ENCODE results near the gene GPR161. TPM values are rescaled to one million over a fixed set of nuclear protein-coding genes. Genes with fewer than 3 reads are reported as not detected.

Gene GPR161
- total and polyA plus RNA-seq, 10 of the 15 experiments (the other 5 are each of a cell fraction or from before 2014, with no cell fraction given) = 0.07 to 0.49 (median 0.34) TPM; not detected in 2

DNA sequence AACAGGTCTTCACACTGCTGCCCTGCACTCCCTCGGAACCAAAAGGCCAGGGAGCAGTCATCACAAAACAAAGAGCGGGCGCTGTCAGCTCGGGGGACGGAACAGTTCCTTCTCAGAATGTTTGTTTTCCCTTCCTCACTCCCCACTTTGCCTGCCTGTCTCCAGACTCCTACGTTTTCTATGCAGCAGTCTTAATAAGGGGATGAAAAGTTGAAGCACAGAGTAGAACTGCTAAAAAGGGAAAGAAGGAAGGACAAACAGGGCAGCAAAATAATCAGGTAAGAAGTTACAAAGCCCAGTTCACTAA, 738 bp upstream of the GPR161 start:
- BruUV-seq (replicated peaks) = no TSS peak
- H4K20me1 ChIP-seq (ENCODE audit: control insufficient read depth, insufficient read depth) = no peaks in the 10 kb centered on the region
- H3K27ac ChIP-seq (ENCODE audit: control insufficient read depth, insufficient read depth) = no peak overlapping the region
- DNase-seq (ENCODE audit: low read depth, low spot score) (no peak), ATAC-seq (peak; percentile 22; the same call in 1 of the 3 replicates), FAIRE-seq (no peak)
- 18% methylated on average over 6 of the region's 6 CpGs for WGBS (ENCODE audit: insufficient coverage, insufficient replicate concordance, low lambda C conversion rate, missing lambda C conversion rate)
- H3K36me3 ChIP-seq (ENCODE audit: control insufficient read depth in 2 of 2, insufficient read depth in 2 of 2, low read length in 1 of 2) = no peaks in the 10 kb centered on the region
- ChIA-PET CTCF (interaction anchor here (0.6 kb wide), 2 partner anchors 157 to 335 kb away, joined by 3 read pairs; no protein-coding TSS in a partner anchor), POLR2A (no interaction called here), RAD21 (ENCODE audit: unreplicated experiment) (no interaction called here), SMC1A (ENCODE audit: uncharacterized antibody, unreplicated experiment) (no interaction called here)
- no peak for TF ChIP-seq MEF2B (IDR thresholded peaks at IDR 0.05; ENCODE audit: partially characterized antibody, poor library complexity, severe bottlenecking)
- no peak for TF ChIP-seq CTCF (IDR thresholded peaks at IDR 0.05 in 2 of 3, conservative IDR thresholded peaks at IDR 0.05 in 1 of 3; ENCODE audit: control insufficient read depth in 2 of 3, extremely low read depth in 1 of 3, insufficient read depth in 1 of 3, low read depth in 3 of 3, low read length in 3 of 3)
- TF ChIP-seq, protein P1, sequence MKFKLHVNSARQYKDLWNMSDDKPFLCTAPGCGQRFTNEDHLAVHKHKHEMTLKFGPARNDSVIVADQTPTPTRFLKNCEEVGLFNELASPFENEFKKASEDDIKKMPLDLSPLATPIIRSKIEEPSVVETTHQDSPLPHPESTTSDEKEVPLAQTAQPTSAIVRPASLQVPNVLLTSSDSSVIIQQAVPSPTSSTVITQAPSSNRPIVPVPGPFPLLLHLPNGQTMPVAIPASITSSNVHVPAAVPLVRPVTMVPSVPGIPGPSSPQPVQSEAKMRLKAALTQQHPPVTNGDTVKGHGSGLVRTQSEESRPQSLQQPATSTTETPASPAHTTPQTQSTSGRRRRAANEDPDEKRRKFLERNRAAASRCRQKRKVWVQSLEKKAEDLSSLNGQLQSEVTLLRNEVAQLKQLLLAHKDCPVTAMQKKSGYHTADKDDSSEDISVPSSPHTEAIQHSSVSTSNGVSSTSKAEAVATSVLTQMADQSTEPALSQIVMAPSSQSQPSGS (IDR thresholded peaks at IDR 0.05; ENCODE audit: low read length) = no peak
- no peak for TF ChIP-seq POLR2A (IDR thresholded peaks at IDR 0.05; ENCODE audit: low read depth, low read length)
- intact Hi-C loops (cut with micrococcal nuclease; ENCODE audit: unreplicated experiment) = no loop called here
- no peaks in the 10 kb centered on the region for H3K79me2 ChIP-seq (ENCODE audit: control insufficient read depth, insufficient read depth, low read length)
- peak overlapping the region; percentile 87 for H3K4me2 ChIP-seq (ENCODE audit: control insufficient read depth, insufficient read depth)
- peaks cover 11 to 20% of the 10 kb centered on the region in 2 experiments; a peak in 3 of 4 replicates for H3K27me3 ChIP-seq (replicated peaks in 1 of 2; ENCODE audit: control insufficient read depth in 2 of 2, insufficient read depth in 2 of 2, low read length in 1 of 2)
- peak overlapping the region; percentile 9 for H2AFZ ChIP-seq (ENCODE audit: control insufficient read depth, low read depth, low read length)
- no peak overlapping the region for H3K9ac ChIP-seq (ENCODE audit: control insufficient read depth, insufficient read depth, low read length)
- peak overlapping the region; percentile 69; the same call in 1 of the 2 replicates for H3K4me3 ChIP-seq
- no peaks in the 10 kb centered on the region for H3K9me3 ChIP-seq (replicated peaks; ENCODE audit: control insufficient read depth, insufficient read depth, low read length)
- peaks cover 8% of the 10 kb centered on the region for H3K4me1 ChIP-seq (ENCODE audit: control insufficient read depth, insufficient read depth, low read length)
- in situ Hi-C loops (cut with MboI) = no loop called here
